Activated naive CD8-positive, alpha-beta T cell treated with anti-CD3 and anti-CD28 coated beads, Interleukin-2, amount 50 U/mL, for 16 hours (primary cell): ENCODE measurements around the gene SLC39A6.
"Not testable (repeated sequence)": the region's sequence is repeated elsewhere in the genome, so short reads cannot be mapped to it uniquely, and the experiment has no call there.

Source experiments
- DNase-seq: peaks from one replicate; pipeline ENCODE4 v3.0.0-alpha.2; 2020; ENCODE audit warnings: low read depth, low spot score

Gene SLC39A6

GRCh38 chr18:36096955-36097354 is 32.2 kb downstream of the SLC39A6 start:
- DNase-seq = no peak

DNA sequence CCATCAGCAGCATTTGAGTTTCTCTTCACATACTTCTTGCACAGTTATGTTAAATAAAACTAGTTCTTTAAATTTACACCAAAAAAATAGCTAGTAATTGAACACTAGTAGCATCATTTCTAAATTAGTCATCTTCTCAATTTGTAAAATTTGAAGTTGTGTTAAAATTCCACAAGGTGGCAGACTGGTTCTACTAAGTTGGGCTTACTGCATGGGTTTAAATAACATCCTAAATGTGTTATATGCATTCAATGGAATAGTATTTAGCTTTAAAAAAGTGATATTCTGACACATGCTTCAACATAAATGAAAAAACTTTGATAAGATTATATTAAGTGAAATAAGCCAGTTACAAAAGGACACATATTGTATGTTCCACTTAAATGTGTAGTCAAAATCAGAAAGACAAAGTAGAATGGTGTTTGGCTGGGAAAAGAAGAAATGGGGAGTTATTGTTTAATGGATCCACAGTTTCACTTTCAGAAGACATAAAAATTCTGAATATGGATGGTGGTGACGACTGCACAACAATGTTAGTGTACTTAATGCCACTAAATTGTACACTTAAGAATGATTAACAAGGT is 33.1 kb downstream of the SLC39A6 start:
- DNase-seq = no peak

GRCh38 chr18:36094431-36094830 is 34.7 kb downstream of the SLC39A6 start:
- no peak for DNase-seq

- DNase-seq = not testable (repeated sequence)
These were observed 37.0 kb downstream of the SLC39A6 start for GRCh38 chr18:36092116-36092515.

GRCh38 chr18:36089001-36089400 is 40.1 kb downstream of the SLC39A6 start:
- no peak for DNase-seq

- DNase-seq = no peak
These were observed 40.9 kb downstream of the SLC39A6 start for GRCh38 chr18:36088256-36088655.

DNA sequence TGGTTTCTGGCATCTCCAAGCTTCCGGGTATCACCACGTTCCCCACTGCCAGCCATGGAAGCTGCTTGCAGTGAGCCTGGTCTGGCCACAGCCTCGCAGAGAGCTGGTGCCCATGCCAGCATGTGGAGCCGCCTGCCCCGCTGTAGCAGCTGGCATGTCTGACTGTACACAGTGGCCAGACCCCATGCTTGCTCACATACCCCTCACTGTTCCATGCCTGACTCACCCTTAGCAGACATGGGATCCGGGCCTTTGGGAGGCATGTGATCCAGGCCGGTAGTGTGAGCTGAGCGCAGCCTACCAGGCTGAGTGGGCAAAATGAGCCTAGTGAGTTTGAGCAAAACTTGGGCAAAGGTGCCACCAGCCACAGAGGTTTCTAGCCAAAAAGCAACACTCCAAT is 43.0 kb downstream of the SLC39A6 start:
- DNase-seq = no peak

DNA sequence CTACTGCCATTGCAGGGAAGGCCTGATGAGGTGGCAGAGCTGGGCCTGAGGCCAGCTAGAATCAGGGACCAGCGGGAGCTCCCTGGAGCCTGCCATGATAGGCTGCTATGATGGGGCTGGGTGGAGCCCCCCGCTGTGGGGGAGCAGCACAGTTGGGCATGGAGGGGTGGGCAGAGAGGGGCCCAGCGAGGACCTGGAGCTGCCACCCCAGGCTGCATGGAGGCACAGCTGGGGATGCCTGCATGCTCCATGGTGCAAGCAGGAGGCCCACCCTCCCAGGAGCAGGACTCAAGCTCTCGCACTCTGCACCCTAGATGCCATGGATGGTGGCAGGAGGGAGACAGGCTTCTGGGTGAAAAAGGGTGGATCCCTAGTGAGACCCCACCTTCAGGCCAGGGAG is 43.9 kb downstream of the SLC39A6 start:
- DNase-seq = no peak

DNA sequence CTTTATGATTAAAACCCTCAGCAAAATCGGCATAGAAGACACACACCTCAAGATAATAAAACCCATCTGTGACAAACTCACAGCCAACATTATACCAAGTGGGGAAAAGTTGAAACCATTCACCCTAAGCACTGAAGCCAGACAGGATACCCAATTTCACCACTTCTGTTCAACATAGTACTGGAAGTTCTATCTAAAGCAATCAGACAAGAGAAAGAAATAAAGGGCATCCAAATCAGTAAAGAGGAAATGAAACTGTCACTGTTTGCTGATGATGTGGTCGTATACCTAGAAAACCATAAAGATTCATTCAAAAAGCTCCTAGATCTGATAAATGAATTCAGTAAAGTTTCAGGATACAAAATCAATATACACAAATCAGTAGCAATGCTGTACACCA is 45.4 kb downstream of the SLC39A6 start:
- no peak for DNase-seq

GRCh38 chr18:36081118-36081517 is 48.0 kb downstream of the SLC39A6 start:
- not testable (repeated sequence) for DNase-seq

- DNase-seq = no peak
These were observed 50.2 kb downstream of the SLC39A6 start for GRCh38 chr18:36078751-36079529.

- DNase-seq = not testable (repeated sequence)
These were observed 51.4 kb downstream of the SLC39A6 start for GRCh38 chr18:36077764-36078163.

GRCh38 chr18:36075862-36076587 is 53.1 kb downstream of the SLC39A6 start:
- DNase-seq = no peak

GRCh38 chr18:36074435-36074834 is 54.7 kb downstream of the SLC39A6 start:
- DNase-seq = no peak

- no peak for DNase-seq
These were observed 55.5 kb downstream of the SLC39A6 start for GRCh38 chr18:36073676-36074075.

- DNase-seq = not testable (repeated sequence)
These were observed 56.7 kb downstream of the SLC39A6 start for GRCh38 chr18:36072406-36072805.

DNA sequence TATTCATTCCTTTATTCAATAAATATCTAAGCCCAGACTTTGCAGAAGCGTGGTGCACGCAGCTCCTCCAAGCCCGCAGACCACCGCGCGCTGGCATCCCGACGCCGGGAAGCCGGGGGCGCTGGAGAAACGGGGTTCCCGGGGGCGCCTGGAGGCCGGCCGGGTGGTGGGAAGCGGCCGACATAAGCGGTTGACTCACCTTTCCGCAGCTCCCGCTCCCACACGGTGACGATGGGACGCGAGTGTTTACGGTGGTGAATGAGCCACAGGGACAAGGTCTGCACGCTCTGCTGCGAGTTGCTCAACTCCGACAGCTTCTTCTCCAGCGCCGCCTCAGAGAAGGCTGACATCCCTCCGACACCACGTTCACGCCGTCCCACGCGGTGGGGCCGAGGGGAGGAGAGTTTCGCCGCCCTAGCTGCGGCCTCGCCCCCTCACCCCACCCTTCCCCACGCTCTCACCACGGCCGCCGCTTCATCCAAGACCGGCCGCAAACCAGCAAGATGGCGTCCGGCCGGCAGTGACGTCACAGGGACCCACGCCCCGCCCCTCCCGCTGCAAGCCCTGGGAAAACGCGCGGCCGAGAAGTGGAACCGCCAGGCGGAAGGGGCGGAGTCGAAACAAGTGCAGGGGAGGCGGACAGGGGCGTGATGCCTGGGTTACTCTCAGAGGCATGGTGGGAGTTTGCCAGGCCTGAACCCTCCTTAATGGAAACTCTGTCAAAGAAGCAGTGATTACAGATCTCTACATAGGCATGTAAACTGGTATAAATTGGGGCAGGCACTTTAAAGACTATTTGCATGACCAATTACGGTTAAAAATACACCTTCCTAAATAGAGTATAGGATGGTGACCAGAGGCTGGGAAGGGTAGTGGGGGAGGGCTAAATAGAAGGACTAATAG is 61.8 kb downstream of the SLC39A6 start, which contains the start of gene RPRD1A:
RPRD1A (minus strand) TSS at position 505 of the 903 bp plus-strand sequence; CDS start at position 350, 155 bp downstream.
- peak; percentile 97 for DNase-seq

DNA sequence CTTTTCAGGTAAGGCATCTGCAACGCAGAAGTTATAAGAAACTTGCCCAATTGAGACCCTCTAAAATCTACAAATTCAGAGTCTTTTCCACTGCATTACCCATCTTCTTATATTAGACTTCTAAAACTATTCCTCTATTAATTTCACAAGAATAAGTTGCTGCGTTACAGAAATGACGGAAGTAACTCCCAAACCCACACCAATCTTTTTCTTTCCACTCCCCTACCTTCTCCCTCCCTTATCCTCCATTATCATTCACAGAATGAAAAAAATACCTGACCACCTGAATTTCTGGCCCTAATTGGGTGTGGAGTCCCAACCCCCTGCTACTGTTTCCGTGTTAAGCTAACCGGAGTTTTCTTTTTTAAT is 62.5 kb downstream of the SLC39A6 start:
- DNase-seq = no peak

GRCh38 chr18:36066001-36066400 is 63.1 kb downstream of the SLC39A6 start:
- DNase-seq = no peak

DNA sequence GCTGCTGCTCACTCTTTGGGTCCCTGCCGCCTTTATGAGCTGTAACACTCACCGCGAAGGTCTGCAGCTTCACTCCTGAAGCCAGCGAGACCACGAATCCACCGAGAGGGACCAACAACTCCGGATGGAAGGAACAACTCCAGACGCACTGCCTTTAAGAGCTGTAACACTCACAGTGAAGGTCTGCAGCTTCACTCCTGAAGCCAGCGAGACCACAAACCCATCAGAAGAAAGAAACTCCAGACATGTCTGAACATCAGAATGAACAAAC is 64.4 kb downstream of the SLC39A6 start:
- not testable (repeated sequence) for DNase-seq

DNA sequence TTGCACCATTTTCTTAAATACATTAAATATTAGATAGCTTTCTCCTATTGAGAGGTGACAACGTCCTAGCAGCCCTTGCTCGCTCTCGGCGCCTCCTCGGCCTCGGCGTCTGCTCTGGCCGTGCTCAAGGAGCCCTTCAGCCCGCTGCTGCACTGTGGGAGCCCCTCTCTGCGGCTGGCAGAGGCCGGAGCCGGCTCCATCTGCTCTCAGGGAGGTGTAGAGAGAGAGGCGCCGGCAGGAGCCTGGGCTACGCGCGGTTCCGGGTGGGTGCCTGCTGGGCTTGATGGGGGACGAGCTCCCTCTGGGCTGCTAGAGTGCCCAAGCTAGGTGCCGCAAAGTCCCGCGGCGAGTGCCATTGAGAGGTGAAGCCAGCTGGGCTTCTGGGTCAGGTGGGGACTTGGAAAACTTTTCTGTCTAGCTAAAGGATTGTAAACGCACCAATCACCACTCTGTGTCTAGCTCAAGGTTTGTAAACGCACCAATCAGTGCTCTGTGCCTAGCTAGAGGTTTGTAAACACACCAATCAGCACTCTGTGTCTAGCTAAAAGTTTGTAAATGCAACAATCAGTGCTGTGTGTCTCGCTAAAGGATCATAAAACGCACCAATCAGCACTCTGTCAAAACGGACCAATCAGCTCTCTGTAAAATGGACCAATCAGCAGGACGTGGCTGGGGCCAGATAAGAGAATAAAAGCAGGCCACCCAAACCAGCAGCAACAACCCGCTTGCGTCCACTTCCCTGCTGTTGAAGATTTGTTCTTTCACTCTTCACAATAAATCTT is 64.9 kb downstream of the SLC39A6 start:
- DNase-seq = no peak
